IMR-90 (cell line): ENCODE data around the gene VIPR2.

ENCODE experiments used
- CEBPB ChIP-seq: IDR thresholded peaks from 2 replicates; pipeline ENCODE4 v1.6.1; 2012; ENCODE audit warnings: low read depth, low read length, improper control_type of control experiment
- CHD1 ChIP-seq: IDR thresholded peaks from 2 replicates; pipeline ENCODE4 v1.6.1; 2012; ENCODE audit warnings: low read depth, low read length, improper control_type of control experiment
- CTCF ChIP-seq: conservative IDR thresholded peaks from 2 replicates; pipeline ENCODE4 v1.5.1; 2012; ENCODE audit warnings: mild to moderate bottlenecking, low read depth, low read length, improper control_type of control experiment
- MAFK ChIP-seq: IDR thresholded peaks from 2 replicates; pipeline ENCODE4 v1.6.1; 2012; ENCODE audit warnings: low read depth, low read length, improper control_type of control experiment
- MAZ ChIP-seq: IDR thresholded peaks from 2 replicates; pipeline ENCODE4 v1.6.1; 2012; ENCODE audit warnings: low read depth, mild to moderate bottlenecking, low read length, improper control_type of control experiment, moderate library complexity, borderline replicate concordance
- NFE2L2 ChIP-seq: fragments of 150-350 bp; IDR thresholded peaks from 2 replicates; pipeline ENCODE4 v1.6.1; 2016; ENCODE audit warnings: low read depth, mild to moderate bottlenecking, low read length
- POLR2A ChIP-seq: IDR thresholded peaks from 2 replicates; pipeline ENCODE4 v1.6.1; 2012; ENCODE audit warnings: mild to moderate bottlenecking, low read depth, low read length
- RCOR1 ChIP-seq: IDR thresholded peaks from 2 replicates; pipeline ENCODE4 v1.6.1; 2012; ENCODE audit warnings: mild to moderate bottlenecking, low read length, improper control_type of control experiment; ENCODE audit not compliant: insufficient replicate concordance
- SMC3 ChIP-seq: fragments of 150-350 bp; IDR thresholded peaks from 2 replicates; pipeline ENCODE4 v1.6.1; 2016; ENCODE audit warnings: low read depth, mild to moderate bottlenecking, antibody characterized with exemption, low read length, moderate library complexity
- USF2 ChIP-seq: fragments of 150-350 bp; IDR thresholded peaks from 2 replicates; pipeline ENCODE4 v1.6.1; 2017; ENCODE audit warnings: mild to moderate bottlenecking, antibody characterized with exemption, low read length, low read depth

- TF ChIP-seq CTCF (no peak), POLR2A (no peak), RCOR1 (no peak), NFE2L2 (no peak), USF2 (no peak), CEBPB (no peak), SMC3 (no peak), CHD1 (no peak), MAFK (no peak), MAZ (no peak)
These were observed at the start of gene VIPR2 for GRCh38 chr7:159144758-159145489.
